Smooth muscle cell (in vitro differentiated cells): Measurements from ENCODE around the gene BRAT1. TPM values are rescaled to one million over a fixed set of nuclear protein-coding genes. Genes with fewer than 3 reads are reported as not detected.

ENCODE experiments used
- DNase-seq: peaks from one replicate; lab custom pipeline; 2025; ENCODE audit not compliant: unreplicated experiment; lab: John Stamatoyannopoulos, UW
- H2AFZ ChIP-seq: fragments of 200-600 bp; sonication (generic); 2 replicates; pipeline ENCODE4 v1.6.0; 2016; ENCODE audit warnings: antibody characterized with exemption, low read depth, mild to moderate bottlenecking
- H3F3A ChIP-seq: fragments of 200-600 bp; sonication (generic); 2 replicates; pipeline ENCODE4 v1.6.0; 2017; ENCODE audit warnings: antibody characterized with exemption, low read depth
- H3K27ac ChIP-seq: fragments of 200-600 bp; sonication (generic); 2 replicates; pipeline ENCODE4 v1.5.1; 2016; ENCODE audit warnings: low read depth, mild to moderate bottlenecking
- H3K27me3 ChIP-seq: fragments of 200-600 bp; sonication (generic); 2 replicates; pipeline ENCODE4 v1.6.1; 2016; ENCODE audit warnings: low read depth, mild to moderate bottlenecking
- H3K36me3 ChIP-seq: fragments of 200-600 bp; sonication (generic); 2 replicates; pipeline ENCODE4 v1.5.1; 2016; ENCODE audit warnings: low read depth
- H3K4me1 ChIP-seq: fragments of 200-600 bp; sonication (generic); 2 replicates; pipeline ENCODE4 v1.5.1; 2016; ENCODE audit warnings: low read depth
- H3K4me2 ChIP-seq: fragments of 200-600 bp; sonication (generic); 2 replicates; pipeline ENCODE4 v1.6.0; 2016; ENCODE audit warnings: mild to moderate bottlenecking
- H3K4me3 ChIP-seq: fragments of 200-600 bp; sonication (generic); 2 replicates; pipeline ENCODE4 v1.5.1; 2016; ENCODE audit warnings: mild to moderate bottlenecking
- H3K79me2 ChIP-seq: fragments of 200-600 bp; sonication (generic); 2 replicates; pipeline ENCODE4 v1.6.0; 2016; ENCODE audit warnings: low read depth, mild to moderate bottlenecking
- H3K9ac ChIP-seq: fragments of 200-600 bp; sonication (generic); 2 replicates; pipeline ENCODE4 v1.6.0; 2016; ENCODE audit warnings: low read depth
- H3K9me3 ChIP-seq: fragments of 200-600 bp; sonication (generic); replicated peaks from 2 replicates; pipeline ENCODE4 v1.5.1; 2016; ENCODE audit warnings: low read depth
- H4K20me1 ChIP-seq: fragments of 200-600 bp; sonication (generic); 2 replicates; pipeline ENCODE4 v1.6.0; 2016; ENCODE audit warnings: low read depth
- CTCF ChIP-seq: fragments of 200-600 bp; sonication (generic); IDR thresholded peaks from 2 replicates; pipeline ENCODE4 v1.5.1; 2017; ENCODE audit warnings: borderline replicate concordance, mild to moderate bottlenecking, antibody characterized with exemption; ENCODE audit not compliant: insufficient read depth, poor library complexity, severe bottlenecking
- WGBS: methylation state at CpG from one replicate; pipeline ENCODE4 v1.1.7; 2016; ENCODE audit warnings: low lambda C conversion rate; 5-methylcytosine and 5-hydroxymethylcytosine counted together
- polyA plus RNA-seq: library from polyadenylated mRNA; unstranded; fragments of >200 nt; fragmentation: Nextera tagmentation; extraction: Ambion mirVana; gene quantifications from 2 replicates; pipeline ENCODE4 v1.2.1, GENCODE V29; 2016
- total RNA-seq: library from RNA; depleted of rRNA; stranded (reverse); fragments of >200 nt; gene quantifications from 2 replicates; pipeline ENCODE4 v1.2.3, GENCODE V29; 2014

Gene BRAT1
- total and polyA plus RNA-seq, 2 experiments from 2014 or later: 11.2 to 32.4 TPM

- H3K36me3 ChIP-seq: no peaks in the 10 kb centered on the region
- 96% methylated on average over 17 of the region's 19 CpGs for WGBS
- H4K20me1 ChIP-seq: no peaks in the 10 kb centered on the region
- H3K4me1 ChIP-seq: peaks cover 6% of the 10 kb centered on the region
- H3K4me3 ChIP-seq: no peak overlapping the region
- no peaks in the 10 kb centered on the region for H3K79me2 ChIP-seq
- no peak overlapping the region for H3K27ac ChIP-seq
- TF ChIP-seq CTCF: no peak
- DNase-seq: no peak
- H3F3A ChIP-seq: no peaks in the 10 kb centered on the region
- H2AFZ ChIP-seq: no peak overlapping the region
- H3K27me3 ChIP-seq: no peaks in the 10 kb centered on the region
- no peaks in the 10 kb centered on the region for H3K9me3 ChIP-seq
- no peak overlapping the region for H3K4me2 ChIP-seq
- H3K9ac ChIP-seq: no peak overlapping the region
Observed at GRCh38 chr7:2602406-2603043, 47.2 kb upstream of the BRAT1 start.

- Histone ChIP-seq H3K9ac (no peak overlapping the region), H3F3A (no peaks in the 10 kb centered on the region), H3K27ac (no peak overlapping the region), H4K20me1 (no peaks in the 10 kb centered on the region), H3K4me2 (no peak overlapping the region), H3K79me2 (no peaks in the 10 kb centered on the region), H3K27me3 (no peaks in the 10 kb centered on the region), H3K9me3 (no peaks in the 10 kb centered on the region), H3K4me1 (no peaks in the 10 kb centered on the region), H3K4me3 (no peak overlapping the region), H2AFZ (no peak overlapping the region), H3K36me3 (no peaks in the 10 kb centered on the region)
- 90% methylated on average over 11 of the region's 11 CpGs for WGBS
- no peak for DNase-seq
- TF ChIP-seq CTCF: no peak
Observed at GRCh38 chr7:2601907-2602306, 46.6 kb upstream of the BRAT1 start.

- no peaks in the 10 kb centered on the region for H3F3A ChIP-seq
- no peaks in the 10 kb centered on the region for H3K9me3 ChIP-seq
- H3K79me2 ChIP-seq: no peaks in the 10 kb centered on the region
- H3K27ac ChIP-seq: no peak overlapping the region
- H3K4me3 ChIP-seq: no peak overlapping the region
- H4K20me1 ChIP-seq: no peaks in the 10 kb centered on the region
- no peak overlapping the region for H3K4me2 ChIP-seq
- no peaks in the 10 kb centered on the region for H3K27me3 ChIP-seq
- H3K36me3 ChIP-seq: no peaks in the 10 kb centered on the region
- no peaks in the 10 kb centered on the region for H3K4me1 ChIP-seq
- no peak for DNase-seq
- TF ChIP-seq CTCF: no peak
- H2AFZ ChIP-seq: no peak overlapping the region
- H3K9ac ChIP-seq: no peak overlapping the region
- WGBS: 91% methylated on average over 9 of the region's 9 CpGs
Observed at GRCh38 chr7:2601065-2601464, 45.7 kb upstream of the BRAT1 start.

GRCh38 chr7:2598154-2598823 lies 43.0 kb upstream of the BRAT1 start:
- no peak overlapping the region for H3K9ac ChIP-seq
- no peak overlapping the region for H3K4me2 ChIP-seq
- no peaks in the 10 kb centered on the region for H3K9me3 ChIP-seq
- H3K4me3 ChIP-seq: no peak overlapping the region
- H3K4me1 ChIP-seq: no peaks in the 10 kb centered on the region
- no peaks in the 10 kb centered on the region for H3F3A ChIP-seq
- no peak overlapping the region for H3K27ac ChIP-seq
- no peak overlapping the region for H2AFZ ChIP-seq
- H3K27me3 ChIP-seq: no peaks in the 10 kb centered on the region
- no peaks in the 10 kb centered on the region for H4K20me1 ChIP-seq
- no peak for TF ChIP-seq CTCF
- H3K79me2 ChIP-seq: no peaks in the 10 kb centered on the region
- H3K36me3 ChIP-seq: no peaks in the 10 kb centered on the region
- WGBS: 91% methylated on average over 29 of the region's 29 CpGs
- DNase-seq: no peak
